ENCODE data around the gene STARD7. TPM values are rescaled to one million over a fixed set of nuclear protein-coding genes. Genes with fewer than 3 reads are reported as not detected.

Gene STARD7
- polyA plus RNA-seq, 2 of the 4 experiments (the other 2 are of a cell fraction) = 101 to 136 TPM

DNA sequence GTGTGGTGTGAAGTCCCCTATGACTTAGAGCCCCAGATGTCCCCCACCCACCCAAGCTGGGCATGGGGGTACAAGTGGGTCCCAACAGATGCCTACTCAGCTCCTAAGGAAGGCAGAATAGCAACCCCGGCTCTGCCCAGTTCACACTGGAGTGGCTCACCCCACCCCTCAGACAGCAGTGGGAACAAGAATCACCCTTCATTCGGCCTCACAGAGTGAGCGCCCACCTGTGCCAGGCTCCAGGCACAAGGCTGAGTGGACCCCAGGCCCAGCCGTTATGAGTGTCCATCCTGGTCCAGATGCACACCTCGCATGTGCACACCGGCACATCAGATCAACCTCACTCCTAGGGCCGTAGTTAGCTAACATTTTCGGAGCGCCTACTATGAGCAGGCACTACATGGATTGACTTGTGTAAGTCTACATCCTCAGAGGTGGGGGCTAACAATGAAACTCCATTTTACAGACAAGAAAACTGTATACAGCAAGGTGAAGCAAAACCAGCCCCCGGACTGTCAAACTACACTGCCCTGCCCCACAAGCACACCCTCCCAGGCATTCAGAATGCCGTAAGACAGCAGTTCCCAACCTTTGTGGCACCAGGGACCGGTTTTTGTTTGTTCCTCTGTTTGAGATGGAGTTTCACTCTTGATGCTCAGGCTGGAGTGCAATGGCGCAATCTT is 67.5 kb downstream of the STARD7 start:
- TF ChIP-seq GATA3 (IDR thresholded peaks at IDR 0.05; ENCODE audit: borderline replicate concordance) (no peak), NFE2L2 (conservative IDR thresholded peaks at IDR 0.05; ENCODE audit: low read length) (no peak), EP300 (IDR thresholded peaks at IDR 0.05) (no peak), CBX2 (IDR thresholded peaks at IDR 0.05; ENCODE audit: borderline replicate concordance, low read depth) (no peak), FOXS1 (CRISPR knock-in tag; IDR thresholded peaks at IDR 0.05) (no peak), KDM1A (IDR thresholded peaks at IDR 0.05; ENCODE audit: low read depth) (no peak), POLR2AphosphoS2 (conservative IDR thresholded peaks at IDR 0.05; ENCODE audit: low read length) (no peak), RFX5 (IDR thresholded peaks at IDR 0.05) (no peak), BCL3 (IDR thresholded peaks at IDR 0.05) (no peak), ZSCAN20 (CRISPR knock-in tag; IDR thresholded peaks at IDR 0.05) (no peak), MYC (IDR thresholded peaks at IDR 0.05; ENCODE audit: borderline replicate concordance, low read length) (no peak), BHLHE40 (IDR thresholded peaks at IDR 0.05; ENCODE audit: low read depth, low read length) (no peak), RCOR1 (IDR thresholded peaks at IDR 0.05; ENCODE audit: low read depth, low read length) (no peak), HOXB13 (CRISPR knock-in tag; IDR thresholded peaks at IDR 0.05; ENCODE audit: low read depth) (no peak), HOXA7 (CRISPR knock-in tag; IDR thresholded peaks at IDR 0.05) (no peak), PHF8 (IDR thresholded peaks at IDR 0.05; ENCODE audit: borderline replicate concordance, low read depth) (no peak)
- TF ChIP-seq, protein P1, sequence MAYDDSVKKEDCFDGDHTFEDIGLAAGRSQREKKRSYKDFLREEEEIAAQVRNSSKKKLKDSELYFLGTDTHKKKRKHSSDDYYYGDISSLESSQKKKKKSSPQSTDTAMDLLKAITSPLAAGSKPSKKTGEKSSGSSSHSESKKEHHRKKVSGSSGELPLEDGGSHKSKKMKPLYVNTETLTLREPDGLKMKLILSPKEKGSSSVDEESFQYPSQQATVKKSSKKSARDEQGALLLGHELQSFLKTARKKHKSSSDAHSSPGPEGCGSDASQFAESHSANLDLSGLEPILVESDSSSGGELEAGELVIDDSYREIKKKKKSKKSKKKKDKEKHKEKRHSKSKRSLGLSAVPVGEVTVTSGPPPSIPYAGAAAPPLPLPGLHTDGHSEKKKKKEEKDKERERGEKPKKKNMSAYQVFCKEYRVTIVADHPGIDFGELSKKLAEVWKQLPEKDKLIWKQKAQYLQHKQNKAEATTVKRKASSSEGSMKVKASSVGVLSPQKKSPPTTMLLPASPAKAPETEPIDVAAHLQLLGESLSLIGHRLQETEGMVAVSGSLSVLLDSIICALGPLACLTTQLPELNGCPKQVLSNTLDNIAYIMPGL (CRISPR knock-in tag; IDR thresholded peaks at IDR 0.05; ENCODE audit: borderline replicate concordance) = no peak
- Histone ChIP-seq H3K4me2 (no peak overlapping the region), H3K4me3 (no peak overlapping the region), H3K27ac (no peak overlapping the region), H3K4me1 (peaks cover 4% of the 10 kb centered on the region; the same call in 1 of the 3 replicates), H3K9me3 (no peaks in the 10 kb centered on the region)
- ATAC-seq = no peak
- DNase-seq (ENCODE audit: low read depth in 1 of 2, low spot score in 1 of 2) = no peak
- ChIA-PET POLR2A (no interaction called here), CTCF (interaction anchor here (0.7 to 1.9 kb wide), 2 partner anchors 12 to 33 kb away, joined by 3 to 7 read pairs; no protein-coding TSS in a partner anchor)
- 86% methylated on average over 11 of the region's 13 CpGs for WGBS (ENCODE audit: missing lambda C conversion rate)
- no peak for FAIRE-seq

- Histone ChIP-seq H3K27ac (no peak overlapping the region), H3K4me3 (no peak overlapping the region), H3K4me2 (no peak overlapping the region), H3K4me1 (no peaks in the 10 kb centered on the region), H3K9me3 (no peaks in the 10 kb centered on the region)
- FAIRE-seq = no peak
- TF ChIP-seq CEBPB (IDR thresholded peaks at IDR 0.05) (no peak), BHLHE40 (IDR thresholded peaks at IDR 0.05; ENCODE audit: low read depth, low read length) (no peak), NPAS2 (CRISPR knock-in tag; IDR thresholded peaks at IDR 0.05; ENCODE audit: borderline replicate concordance) (no peak), CHD2 (IDR thresholded peaks at IDR 0.05; ENCODE audit: low read length, partially characterized antibody) (no peak), ZFP36 (IDR thresholded peaks at IDR 0.05; ENCODE audit: borderline replicate concordance, partially characterized antibody) (no peak), REST (IDR thresholded peaks at IDR 0.05) (no peak), ZNF302 (CRISPR knock-in tag; IDR thresholded peaks at IDR 0.05) (no peak), PBX3 (IDR thresholded peaks at IDR 0.05) (no peak), GATA3 (IDR thresholded peaks at IDR 0.05; ENCODE audit: borderline replicate concordance) (no peak), JUNB (IDR thresholded peaks at IDR 0.05) (no peak), BCL3 (IDR thresholded peaks at IDR 0.05) (no peak), RCOR1 (IDR thresholded peaks at IDR 0.05; ENCODE audit: low read depth, low read length) (no peak), PHF8 (IDR thresholded peaks at IDR 0.05; ENCODE audit: borderline replicate concordance, low read depth) (no peak), ZC3H11A (IDR thresholded peaks at IDR 0.05) (no peak)
- TF ChIP-seq, protein P2, sequence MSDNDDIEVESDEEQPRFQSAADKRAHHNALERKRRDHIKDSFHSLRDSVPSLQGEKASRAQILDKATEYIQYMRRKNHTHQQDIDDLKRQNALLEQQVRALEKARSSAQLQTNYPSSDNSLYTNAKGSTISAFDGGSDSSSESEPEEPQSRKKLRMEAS (IDR thresholded peaks at IDR 0.05) = no peak
- ChIA-PET POLR2A (no interaction called here), CTCF (interaction anchor here (0.6 to 5.1 kb wide), 24 partner anchors 9 to 371 kb away, joined by 3 to 57 read pairs (median 4); partner anchors contain the start of genes ADRA2B and NEURL3)
- no peak for DNase-seq (ENCODE audit: low read depth in 1 of 2, low spot score in 1 of 2)
- no peak for ATAC-seq
- WGBS (ENCODE audit: missing lambda C conversion rate) = 54% methylated on average over 7 of the region's 7 CpGs
Measured at GRCh38 chr2:96139181-96139758, 69.4 kb downstream of the STARD7 start.

All from A549 (cell line).